PC-3 (cell line): ENCODE measurements around the gene LYPD3. TPM values are rescaled to one million over a fixed set of nuclear protein-coding genes. Genes with fewer than 3 reads are reported as not detected.

Experiments used
- ATAC-seq: fragments of 200-7000 bp; cut with Tn5 transposase; 2 replicates; pipeline ENCODE4 v1.9.1; 2020; ENCODE audit warnings: mild to moderate bottlenecking, moderate library complexity
- BruUV-seq: library from RNA; stranded (reverse); fragments of 400-500 nt; replicated peaks from 2 replicates; lab custom pipeline; 2021; lab: Mats Ljungman, UMichigan
- CTCF ChIA-PET: fragments of 300-600 bp; sonication (Branson Sonifier 250); formaldehyde crosslinking; loops from one replicate; lab custom pipeline; 2022; ENCODE audit warnings: antibody characterized with exemption; lab: Charles Lee
- POLR2A ChIA-PET: fragments of 300-600 bp; sonication (Branson Sonifier 250); formaldehyde crosslinking; loops from one replicate; lab custom pipeline; 2022; ENCODE audit warnings: antibody characterized with exemption; ENCODE audit not compliant: unreplicated experiment; lab: Charles Lee
- DNase-seq: peaks from one replicate; pipeline ENCODE4 v3.0.0-alpha.2; 2015
- H2AFZ ChIP-seq: fragments of 300-600 bp; sonication (generic); 2 replicates; pipeline ENCODE4 v1.6.0; 2016; ENCODE audit warnings: antibody characterized with exemption, low read length
- H3F3A ChIP-seq: fragments of 300-600 bp; sonication (generic); one replicate; pipeline ENCODE4 v1.6.0; 2017; ENCODE audit warnings: antibody characterized with exemption, low read length, control low read depth, mild to moderate bottlenecking; ENCODE audit not compliant: unreplicated experiment
- H3K27ac ChIP-seq: fragments of 300-600 bp; sonication (generic); 2 replicates; pipeline ENCODE4 v1.5.1; 2016; ENCODE audit warnings: mild to moderate bottlenecking, low read length
- H3K27me3 ChIP-seq: fragments of 300-600 bp; sonication (generic); 2 replicates; pipeline ENCODE4 v1.6.1; 2016; ENCODE audit warnings: low read length, mixed read lengths
- H3K36me3 ChIP-seq: fragments of 300-600 bp; sonication (generic); 2 replicates; pipeline ENCODE4 v1.6.1; 2016; ENCODE audit warnings: low read depth, mixed run types, low read length, mixed read lengths
- H3K4me1 ChIP-seq: fragments of 300-600 bp; sonication (generic); 2 replicates; pipeline ENCODE4 v1.5.1; 2016; ENCODE audit warnings: low read length; ENCODE audit not compliant: insufficient read depth
- H3K4me2 ChIP-seq: fragments of 300-600 bp; sonication (generic); 2 replicates; pipeline ENCODE4 v1.6.0; 2016; ENCODE audit warnings: low read length
- H3K4me3 ChIP-seq: fragments of 300-600 bp; sonication (generic); 2 replicates; pipeline ENCODE4 v1.5.1; 2016; ENCODE audit warnings: mild to moderate bottlenecking, low read length, mixed read lengths
- H3K79me2 ChIP-seq: fragments of 300-600 bp; sonication (generic); 2 replicates; pipeline ENCODE4 v1.6.1; 2017; ENCODE audit warnings: low read length, mixed read lengths
- H3K9ac ChIP-seq: fragments of 300-600 bp; sonication (generic); 2 replicates; pipeline ENCODE4 v1.6.0; 2016; ENCODE audit warnings: mild to moderate bottlenecking, low read length
- H3K9me2 ChIP-seq: fragments of 300-600 bp; sonication (generic); replicated peaks from 2 replicates; pipeline ENCODE4 v1.6.1; 2016; ENCODE audit warnings: mixed run types, low read length, mixed read lengths
- H3K9me3 ChIP-seq: fragments of 300-600 bp; sonication (generic); 2 replicates; pipeline ENCODE4 v1.6.1; 2016; ENCODE audit warnings: low read length, mixed read lengths
- H4K20me1 ChIP-seq: fragments of 300-600 bp; sonication (generic); 2 replicates; pipeline ENCODE4 v1.6.1; 2016; ENCODE audit warnings: low read length, mixed read lengths
- EZH2 ChIP-seq: fragments of 300-600 bp; sonication (generic); IDR thresholded peaks from one replicate; pipeline ENCODE4 v1.6.1; 2017; ENCODE audit warnings: antibody characterized with exemption, mild to moderate bottlenecking, low read length; ENCODE audit not compliant: unreplicated experiment
- EZH2phosphoT487 ChIP-seq: fragments of 300-600 bp; sonication (generic); IDR thresholded peaks from 2 replicates; pipeline ENCODE4 v1.6.1; 2018; ENCODE audit warnings: mild to moderate bottlenecking, antibody characterized with exemption, low read length, borderline replicate concordance
- intact Hi-C: fragments of 100-400 bp; cut with micrococcal nuclease; formaldehyde crosslinking; loops from 2 replicates; pipeline ENCODE4 v1.9.0; 2023
- total RNA-seq: library from RNA; depleted of rRNA; stranded (reverse); fragments of >200 nt; gene quantifications from 2 replicates; pipeline ENCODE4 v1.2.3, GENCODE V29; 2014
- TF ChIP-seq, protein P1 (sequence below): fragments of 300-600 bp; sonication (generic); conservative IDR thresholded peaks from 2 replicates; pipeline ENCODE4 v1.5.1; 2017; ENCODE audit warnings: antibody characterized with exemption, low read depth, mild to moderate bottlenecking, low read length

The LYPD3 gene
- total RNA-seq, 1 experiment from 2014 or later = 16.8 TPM

DNA sequence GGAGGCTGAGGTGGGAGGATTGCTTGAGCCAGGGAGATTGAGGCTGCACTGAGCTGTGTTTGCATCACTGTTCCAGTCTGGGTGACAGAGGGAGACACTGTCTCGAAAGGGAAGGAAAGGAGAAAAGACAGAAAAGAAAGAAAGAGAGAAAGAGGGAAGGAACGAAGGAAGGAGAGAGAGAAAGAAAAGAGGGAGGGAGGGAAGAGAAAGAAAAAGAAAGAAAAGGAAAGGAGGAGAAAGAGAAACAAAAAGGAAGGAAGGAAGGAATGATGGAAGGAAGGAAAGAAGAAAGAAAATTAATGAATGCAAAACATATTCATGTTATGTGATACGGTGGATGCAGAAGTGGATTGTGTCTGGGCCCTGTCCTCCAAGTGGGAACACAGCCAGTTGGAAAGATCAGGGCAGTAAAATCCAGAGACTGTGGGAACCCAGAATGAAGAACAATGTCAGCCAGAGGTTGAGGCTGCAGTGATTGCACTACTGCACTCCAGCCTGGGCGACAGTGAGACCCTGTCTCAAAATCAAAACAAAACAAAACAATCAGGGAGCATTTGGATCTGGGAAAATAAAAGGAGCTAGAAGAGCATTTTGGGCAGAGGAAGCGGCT, 32.9 kb upstream of the LYPD3 start:
- no peaks in the 10 kb centered on the region for H3K79me2 ChIP-seq
- no peak for TF ChIP-seq EZH2phosphoT487
- no peak for TF ChIP-seq EZH2
- TF ChIP-seq, protein P1, sequence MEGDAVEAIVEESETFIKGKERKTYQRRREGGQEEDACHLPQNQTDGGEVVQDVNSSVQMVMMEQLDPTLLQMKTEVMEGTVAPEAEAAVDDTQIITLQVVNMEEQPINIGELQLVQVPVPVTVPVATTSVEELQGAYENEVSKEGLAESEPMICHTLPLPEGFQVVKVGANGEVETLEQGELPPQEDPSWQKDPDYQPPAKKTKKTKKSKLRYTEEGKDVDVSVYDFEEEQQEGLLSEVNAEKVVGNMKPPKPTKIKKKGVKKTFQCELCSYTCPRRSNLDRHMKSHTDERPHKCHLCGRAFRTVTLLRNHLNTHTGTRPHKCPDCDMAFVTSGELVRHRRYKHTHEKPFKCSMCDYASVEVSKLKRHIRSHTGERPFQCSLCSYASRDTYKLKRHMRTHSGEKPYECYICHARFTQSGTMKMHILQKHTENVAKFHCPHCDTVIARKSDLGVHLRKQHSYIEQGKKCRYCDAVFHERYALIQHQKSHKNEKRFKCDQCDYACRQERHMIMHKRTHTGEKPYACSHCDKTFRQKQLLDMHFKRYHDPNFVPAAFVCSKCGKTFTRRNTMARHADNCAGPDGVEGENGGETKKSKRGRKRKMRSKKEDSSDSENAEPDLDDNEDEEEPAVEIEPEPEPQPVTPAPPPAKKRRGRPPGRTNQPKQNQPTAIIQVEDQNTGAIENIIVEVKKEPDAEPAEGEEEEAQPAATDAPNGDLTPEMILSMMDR = no peak
- DNase-seq (no peak), ATAC-seq (no peak)
- CTCF ChIA-PET = no interaction called here
- H4K20me1 ChIP-seq = no peaks in the 10 kb centered on the region
- POLR2A ChIA-PET = no interaction called here
- H3K9me2 ChIP-seq = no peaks in the 10 kb centered on the region
- H3K36me3 ChIP-seq = no peaks in the 10 kb centered on the region
- no peak overlapping the region for H3K9ac ChIP-seq
- no peaks in the 10 kb centered on the region for H3F3A ChIP-seq
- no peak overlapping the region for H3K4me2 ChIP-seq
- no peak overlapping the region for H3K27ac ChIP-seq
- BruUV-seq = no TSS peak
- H3K4me3 ChIP-seq = no peak overlapping the region
- H3K9me3 ChIP-seq = no peaks in the 10 kb centered on the region
- 0 out of 2 replicates have a peak, but pooled peaks cover 6% of the 10 kb centered on the region for H3K4me1 ChIP-seq
- H3K27me3 ChIP-seq = no peaks in the 10 kb centered on the region
- no peak overlapping the region for H2AFZ ChIP-seq
- intact Hi-C loops = no loop called here

DNA sequence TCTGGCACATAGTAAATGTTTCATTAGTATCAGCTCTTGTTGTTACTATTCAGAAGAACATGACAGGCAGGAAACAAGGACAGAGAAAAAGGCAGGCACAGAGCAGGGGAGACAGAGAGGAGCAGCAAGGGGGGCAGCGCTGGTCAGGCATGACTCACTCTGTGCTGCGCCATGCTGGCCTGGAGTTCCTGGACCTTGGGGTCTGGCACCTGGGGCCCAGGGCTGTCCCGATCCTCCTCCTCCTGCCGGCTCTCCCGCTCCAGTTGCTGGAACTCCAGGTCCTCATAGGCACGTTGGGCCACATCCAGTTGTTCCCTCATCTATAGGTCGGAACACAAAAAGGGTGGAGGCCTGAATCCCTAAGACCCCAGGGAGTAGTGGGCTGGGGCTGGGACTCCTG, 31.6 kb upstream of the LYPD3 start:
- Histone ChIP-seq H3K9me3 (no peaks in the 10 kb centered on the region), H3K9me2 (no peaks in the 10 kb centered on the region), H4K20me1 (no peaks in the 10 kb centered on the region), H3K36me3 (no peaks in the 10 kb centered on the region), H3K4me3 (no peak overlapping the region), H3F3A (no peaks in the 10 kb centered on the region), H3K4me2 (no peak overlapping the region), H3K27ac (no peak overlapping the region), H3K79me2 (no peaks in the 10 kb centered on the region), H3K27me3 (no peaks in the 10 kb centered on the region), H2AFZ (no peak overlapping the region), H3K4me1 (no peaks in the 10 kb centered on the region), H3K9ac (no peak overlapping the region)
- ChIA-PET POLR2A (no interaction called here), CTCF (no interaction called here)
- intact Hi-C loops = no loop called here
- no TSS peak for BruUV-seq
- DNase-seq (no peak), ATAC-seq (no peak)
- TF ChIP-seq EZH2 (no peak), EZH2phosphoT487 (no peak)
- TF ChIP-seq, protein P1 = no peak

DNA sequence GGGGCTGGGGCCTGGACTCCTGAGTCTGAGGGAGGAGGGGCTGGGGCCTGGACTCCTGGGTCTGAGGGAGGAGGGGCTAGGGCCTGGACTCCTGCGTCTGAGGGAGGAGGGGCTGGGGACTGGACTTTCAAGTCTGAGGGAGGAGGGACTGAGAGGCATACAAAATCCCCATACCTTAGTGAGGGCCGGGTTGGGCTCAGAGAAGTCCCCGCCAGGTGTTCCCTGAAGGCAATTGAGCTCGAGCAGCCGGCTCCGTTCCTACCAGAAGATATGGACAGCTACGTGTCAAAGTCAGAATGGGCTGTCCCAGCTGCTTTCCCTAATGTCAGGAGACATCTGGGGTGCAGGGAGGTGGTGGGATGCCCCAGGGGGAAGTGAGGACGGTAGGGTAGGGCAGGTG, 29.7 kb upstream of the LYPD3 start:
- Histone ChIP-seq H3K4me1 (no peaks in the 10 kb centered on the region), H3K27me3 (no peaks in the 10 kb centered on the region), H3K27ac (no peak overlapping the region), H3K9me3 (no peaks in the 10 kb centered on the region), H3K4me2 (no peak overlapping the region), H2AFZ (no peak overlapping the region), H3K36me3 (no peaks in the 10 kb centered on the region), H3K4me3 (no peak overlapping the region), H3K9ac (no peak overlapping the region), H3K79me2 (no peaks in the 10 kb centered on the region), H3K9me2 (no peaks in the 10 kb centered on the region), H4K20me1 (no peaks in the 10 kb centered on the region), H3F3A (no peaks in the 10 kb centered on the region)
- TF ChIP-seq EZH2phosphoT487 = no peak
- TF ChIP-seq, protein P1 = no peak
- TF ChIP-seq EZH2 = no peak
- no peak for ATAC-seq
- intact Hi-C loops = no loop called here
- BruUV-seq = no TSS peak
- ChIA-PET CTCF (no interaction called here), POLR2A (no interaction called here)
- DNase-seq = no peak
